ENCODE data around the gene RHEX. TPM values are rescaled to one million over a fixed set of nuclear protein-coding genes. Genes with fewer than 3 reads are reported as not detected.

RHEX gene
- total and polyA plus RNA-seq, 4 experiments from 2014 or later = 0.30 to 0.55 (median 0.55) TPM; not detected in 1

GRCh38 chr1:206068314-206068713 lies 15.3 kb downstream of the RHEX start:
- no peaks in the 10 kb centered on the region for H3K27me3 Mint-ChIP-seq
- intact Hi-C loops (cut with micrococcal nuclease) = no loop called here
- no peak overlapping the region for H3K4me3 ChIP-seq (ENCODE audit: low read length in 2 of 2)

DNA sequence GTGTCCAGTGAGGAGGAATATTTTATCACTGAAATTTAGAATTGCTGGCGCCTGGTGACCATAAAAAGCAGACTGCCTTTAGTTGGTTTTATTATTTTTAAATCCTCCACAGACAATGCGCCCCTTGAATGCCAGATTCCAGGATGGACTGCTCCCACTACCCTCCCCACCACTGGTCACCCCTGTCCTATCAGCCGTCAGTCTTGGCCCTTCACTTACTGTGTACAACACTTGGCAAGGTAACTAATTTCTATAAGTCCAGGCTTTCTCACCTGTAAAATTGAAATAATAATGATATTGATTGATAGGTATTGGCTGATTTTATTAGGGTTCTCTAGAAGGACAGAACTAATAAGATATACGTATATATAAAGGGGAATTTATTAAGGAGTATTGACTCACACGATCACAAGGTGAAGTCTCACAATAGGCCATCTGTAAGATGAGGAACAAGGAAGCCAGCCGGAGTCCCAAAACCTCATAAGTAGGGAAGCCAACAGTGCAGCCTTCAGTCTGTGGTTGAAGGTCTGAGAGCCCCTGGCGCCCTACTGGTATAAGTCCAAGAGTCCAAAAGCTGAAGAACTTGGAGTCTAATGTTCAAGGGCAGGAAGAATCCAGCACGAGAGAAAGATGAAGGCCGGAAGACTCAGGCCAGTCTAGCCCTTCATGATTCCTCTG lies 17.8 kb downstream of the RHEX start:
- CTCF ChIA-PET (ENCODE audit: partially characterized antibody) = no interaction called here
- no peak overlapping the region for H3K27ac ChIP-seq (ENCODE audit: low read depth, low read length)

More at GRCh38 chr1:206068314-206068713, 15.3 kb downstream of the RHEX start:
- Mint-ChIP-seq H3K4me3 (no peak overlapping the region), H3K27ac (no peak overlapping the region), H3K9me3 (no peaks in the 10 kb centered on the region), H3K4me1 (peaks cover 5 to 18% (median 11%) of the 10 kb centered on the region in 4 donors), H3K36me3 (no peaks in the 10 kb centered on the region)
- ChIA-PET CTCF (ENCODE audit: partially characterized antibody) (interaction anchor here (1.4 to 1.5 kb wide), 2 partner anchors 23 to 38 kb away, joined by 3 to 4 read pairs; no protein-coding TSS in a partner anchor), POLR2A (ENCODE audit: partially characterized antibody) (no interaction called here)
- peaks cover 15% of the 10 kb centered on the region for H3K4me1 ChIP-seq (ENCODE audit: insufficient read depth, low read length)
- no peak overlapping the region for H3K27ac ChIP-seq (ENCODE audit: low read depth, low read length)
- H3K9me3 ChIP-seq (ENCODE audit: control insufficient read depth in 1 of 2, low read length in 2 of 2) = no peaks in the 10 kb centered on the region
- no peaks in the 10 kb centered on the region for H3K27me3 ChIP-seq (ENCODE audit: insufficient read depth, low read length)
- DNase-seq = no peak
- no peaks in the 10 kb centered on the region for H3K36me3 ChIP-seq (ENCODE audit: insufficient read depth, low read length)

GRCh38 chr1:206074839-206075238 lies 21.9 kb downstream of the RHEX start:
- intact Hi-C loops (cut with micrococcal nuclease) = no loop called here
- Mint-ChIP-seq H3K4me1 (peaks cover 2 to 4% (median 3%) of the 10 kb centered on the region in 4 donors), H3K9me3 (no peaks in the 10 kb centered on the region), H3K27me3 (peaks cover 1 to 4% of the 10 kb centered on the region in 2 donors), H3K27ac (no peak overlapping the region), H3K36me3 (no peaks in the 10 kb centered on the region), H3K4me3 (no peak overlapping the region)
- Histone ChIP-seq H3K27me3 (ENCODE audit: insufficient read depth, low read length) (no peaks in the 10 kb centered on the region), H3K36me3 (ENCODE audit: insufficient read depth, low read length) (no peaks in the 10 kb centered on the region), H3K27ac (ENCODE audit: low read depth, low read length) (no peak overlapping the region), H3K4me1 (ENCODE audit: insufficient read depth, low read length) (peaks cover 7% of the 10 kb centered on the region), H3K4me3 (ENCODE audit: low read length in 2 of 2) (no peak overlapping the region), H3K9me3 (ENCODE audit: control insufficient read depth in 1 of 2, low read length in 2 of 2) (no peaks in the 10 kb centered on the region)
- DNase-seq = no peak
- ChIA-PET POLR2A (ENCODE audit: partially characterized antibody) (no interaction called here), CTCF (ENCODE audit: partially characterized antibody) (no interaction called here)

More for the DNA sequence above, 17.8 kb downstream of the RHEX start:
- DNase-seq = no peak
- H3K4me1 Mint-ChIP-seq = peaks cover 5 to 18% (median 11%) of the 10 kb centered on the region in 4 donors
- Histone ChIP-seq H3K27me3 (ENCODE audit: insufficient read depth, low read length) (no peaks in the 10 kb centered on the region), H3K36me3 (ENCODE audit: insufficient read depth, low read length) (no peaks in the 10 kb centered on the region), H3K9me3 (ENCODE audit: control insufficient read depth in 1 of 2, low read length in 2 of 2) (no peaks in the 10 kb centered on the region), H3K4me3 (ENCODE audit: low read length in 2 of 2) (no peak overlapping the region), H3K4me1 (ENCODE audit: insufficient read depth, low read length) (peaks cover 15% of the 10 kb centered on the region)
- POLR2A ChIA-PET (ENCODE audit: partially characterized antibody) = no interaction called here
- H3K27me3 Mint-ChIP-seq = peaks cover 0 to 4% of the 10 kb centered on the region in 2 donors
- no peaks in the 10 kb centered on the region for H3K36me3 Mint-ChIP-seq
- intact Hi-C loops (cut with micrococcal nuclease) = no loop called here
- no peaks in the 10 kb centered on the region for H3K9me3 Mint-ChIP-seq
- H3K27ac Mint-ChIP-seq = no peak overlapping the region
- no peak overlapping the region for H3K4me3 Mint-ChIP-seq

DNA sequence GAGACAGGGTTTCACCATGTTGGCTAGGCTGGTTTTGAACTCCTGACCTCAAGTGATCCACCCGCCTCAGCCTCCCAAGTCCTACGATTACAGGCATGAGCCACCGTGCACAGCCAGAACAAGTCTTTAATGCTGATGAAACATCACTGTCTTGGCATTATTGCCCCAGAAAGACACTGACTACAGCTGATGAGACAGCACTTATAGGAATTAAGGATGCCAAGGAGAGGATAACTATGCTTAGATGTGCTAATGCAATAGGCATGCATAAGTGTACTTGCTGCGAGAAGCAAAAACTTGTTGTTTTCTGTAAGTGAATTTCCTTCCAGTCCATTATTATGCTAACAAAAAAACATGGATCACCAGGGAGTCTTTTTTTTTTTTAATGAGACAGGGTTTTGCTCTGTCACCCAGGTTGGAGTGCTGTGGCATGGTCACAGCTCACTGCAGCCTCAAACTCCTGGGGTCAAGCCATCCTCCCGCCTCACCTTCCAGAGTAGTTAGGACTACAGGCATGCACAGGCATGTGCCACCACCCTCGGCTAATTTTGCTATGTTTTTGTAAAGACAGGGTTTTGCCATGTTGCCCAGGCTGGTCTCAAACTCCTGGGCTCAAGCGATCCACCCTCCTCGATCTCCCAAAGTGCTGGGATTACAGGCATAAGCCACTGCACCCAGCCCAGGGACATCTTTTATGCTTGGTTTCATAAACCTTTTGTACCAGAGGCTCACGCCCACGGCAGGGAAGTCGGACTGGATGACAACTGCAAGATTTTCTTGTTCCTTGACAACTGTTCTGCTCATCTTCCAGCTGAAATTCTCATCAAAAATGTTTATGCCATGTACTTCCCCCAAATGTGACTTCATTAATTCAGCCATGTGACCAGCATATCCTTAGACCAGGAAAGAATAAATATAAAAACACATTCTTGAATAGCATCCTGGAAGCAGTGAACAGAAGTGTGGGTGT lies 23.1 kb downstream of the RHEX start:
- no peaks in the 10 kb centered on the region for H3K9me3 ChIP-seq (ENCODE audit: control insufficient read depth in 1 of 2, low read length in 2 of 2)
- no peaks in the 10 kb centered on the region for H3K36me3 ChIP-seq (ENCODE audit: insufficient read depth, low read length)
- H3K4me1 ChIP-seq (ENCODE audit: insufficient read depth, low read length) = peaks cover 19% of the 10 kb centered on the region
- DNase-seq = no peak
- peaks cover 12 to 16% (median 15%) of the 10 kb centered on the region in 4 donors for H3K4me1 Mint-ChIP-seq
- no peak overlapping the region for H3K27ac ChIP-seq (ENCODE audit: low read depth, low read length)
- no peaks in the 10 kb centered on the region for H3K36me3 Mint-ChIP-seq
- no peaks in the 10 kb centered on the region for H3K9me3 Mint-ChIP-seq
- no peak overlapping the region for H3K4me3 Mint-ChIP-seq
- no peak overlapping the region for H3K27ac Mint-ChIP-seq
- H3K27me3 Mint-ChIP-seq = peaks cover 1 to 4% of the 10 kb centered on the region in 2 donors
- no peaks in the 10 kb centered on the region for H3K27me3 ChIP-seq (ENCODE audit: insufficient read depth, low read length)
- intact Hi-C loops (cut with micrococcal nuclease) = no loop called here
- CTCF ChIA-PET (ENCODE audit: partially characterized antibody) = interaction anchor here (0.6 to 0.7 kb wide), 2 partner anchors 27 to 39 kb away, joined by 3 read pairs; no protein-coding TSS in a partner anchor
- POLR2A ChIA-PET (ENCODE audit: partially characterized antibody) = no interaction called here
- no peak overlapping the region for H3K4me3 ChIP-seq (ENCODE audit: low read length in 2 of 2)

- peaks cover 14 to 19% (median 16%) of the 10 kb centered on the region in 4 donors for H3K4me1 Mint-ChIP-seq
- POLR2A ChIA-PET (ENCODE audit: partially characterized antibody) = no interaction called here
- Histone ChIP-seq H3K27me3 (ENCODE audit: insufficient read depth, low read length) (no peaks in the 10 kb centered on the region), H3K36me3 (ENCODE audit: insufficient read depth, low read length) (no peaks in the 10 kb centered on the region), H3K4me3 (ENCODE audit: low read length in 2 of 2) (no peak overlapping the region), H3K27ac (ENCODE audit: low read depth, low read length) (no peak overlapping the region), H3K4me1 (ENCODE audit: insufficient read depth, low read length) (peaks cover 19% of the 10 kb centered on the region), H3K9me3 (ENCODE audit: control insufficient read depth in 1 of 2, low read length in 2 of 2) (no peaks in the 10 kb centered on the region)
- peaks cover 1 to 4% of the 10 kb centered on the region in 2 donors for H3K27me3 Mint-ChIP-seq
- CTCF ChIA-PET (ENCODE audit: partially characterized antibody) = interaction anchor here (2.3 to 2.4 kb wide), 2 partner anchors 13 to 27 kb away, joined by 7 to 8 read pairs; no protein-coding TSS in a partner anchor
- no peaks in the 10 kb centered on the region for H3K9me3 Mint-ChIP-seq
- no peak for DNase-seq
- no peak overlapping the region for H3K4me3 Mint-ChIP-seq
- no peaks in the 10 kb centered on the region for H3K36me3 Mint-ChIP-seq
- intact Hi-C loops (cut with micrococcal nuclease) = no loop called here
- no peak overlapping the region for H3K27ac Mint-ChIP-seq
Measured at GRCh38 chr1:206079135-206079534, 26.2 kb downstream of the RHEX start.

DNA sequence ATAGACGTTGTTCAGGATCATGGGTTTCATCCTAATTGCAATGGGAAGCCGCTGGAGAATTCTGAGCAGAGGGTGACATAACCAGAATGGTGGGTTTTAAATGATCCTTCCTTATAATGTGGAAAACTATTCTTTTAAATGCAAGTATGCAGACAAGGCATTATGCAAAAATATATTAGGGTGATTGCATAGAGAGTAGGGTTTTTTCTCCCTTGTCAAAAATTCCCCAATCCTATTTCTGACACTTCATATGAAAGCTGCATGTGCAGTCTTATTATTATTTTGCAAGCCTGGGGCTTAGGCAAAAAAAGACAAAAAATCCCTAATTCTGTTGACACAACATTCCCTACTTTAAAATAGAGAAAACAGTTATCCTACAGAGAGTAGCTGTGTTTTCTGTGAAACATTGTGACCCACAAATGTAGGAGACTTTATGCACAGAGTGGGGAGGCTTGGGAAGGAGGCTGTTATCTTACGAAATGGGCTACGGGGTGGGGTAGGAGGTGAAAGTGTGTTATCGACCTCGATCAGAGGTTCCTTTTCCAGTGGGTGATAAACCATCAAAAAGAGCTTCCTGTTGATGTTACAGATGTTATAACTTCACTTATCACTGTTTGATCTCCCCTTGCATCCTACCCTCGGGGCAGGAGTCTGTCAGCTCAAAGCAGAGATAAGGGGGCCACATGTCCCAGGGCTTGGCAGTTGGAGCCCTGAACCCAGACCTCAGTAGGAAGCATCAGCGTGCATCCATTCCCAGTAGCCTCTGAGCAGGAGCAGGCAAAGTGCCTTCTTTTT lies 27.2 kb downstream of the RHEX start:
- no peak overlapping the region for H3K27ac ChIP-seq (ENCODE audit: low read depth, low read length)
- POLR2A ChIA-PET (ENCODE audit: partially characterized antibody) = no interaction called here
- CTCF ChIA-PET (ENCODE audit: partially characterized antibody) = interaction anchor here (1.2 to 2.4 kb wide), 2 partner anchors 12 to 28 kb away, joined by 5 to 8 read pairs; no protein-coding TSS in a partner anchor
- H3K27me3 ChIP-seq (ENCODE audit: insufficient read depth, low read length) = no peaks in the 10 kb centered on the region
- peak overlapping the region in 7 of 8 donors; percentile 37 to 76 (median 49) for H3K4me3 Mint-ChIP-seq
- peaks cover under 1 to 1% of the 10 kb centered on the region in 2 donors for H3K27me3 Mint-ChIP-seq
- H3K9me3 ChIP-seq (ENCODE audit: control insufficient read depth in 1 of 2, low read length in 2 of 2) = no peaks in the 10 kb centered on the region
- peaks cover 19% of the 10 kb centered on the region for H3K4me1 ChIP-seq (ENCODE audit: insufficient read depth, low read length)
- H3K4me3 ChIP-seq (ENCODE audit: low read length in 2 of 2) = no peak overlapping the region
- H3K36me3 ChIP-seq (ENCODE audit: insufficient read depth, low read length) = no peaks in the 10 kb centered on the region
- intact Hi-C loops (cut with micrococcal nuclease) = no loop called here
- peaks cover 14 to 19% (median 16%) of the 10 kb centered on the region in 4 donors for H3K4me1 Mint-ChIP-seq
- H3K36me3 Mint-ChIP-seq = no peaks in the 10 kb centered on the region
- peak overlapping the region in 4 of 7 donors; percentile 0 to 60 (median 18) for H3K27ac Mint-ChIP-seq
- peak in 2 of 5 donors; percentile 6 to 13 for DNase-seq
- no peaks in the 10 kb centered on the region for H3K9me3 Mint-ChIP-seq
